Measurements from ENCODE around the gene HOXD4. TPM values are rescaled to one million over a fixed set of nuclear protein-coding genes. Genes with fewer than 3 reads are reported as not detected.
A peak's percentile ranks its signal among the peaks of the same experiment; 100 is the strongest.

The HOXD4 gene
- total and polyA plus RNA-seq, 2 of the 4 experiments (the other 2 are of a cell fraction), result not detected

- Histone ChIP-seq H4K20me1 (ENCODE audit: insufficient read depth, low read length) (no peaks in the 10 kb centered on the region), H2BK15ac (ENCODE audit: low read depth, low read length) (no peak overlapping the region), H3K56ac (ENCODE audit: extremely low read depth, insufficient read depth, low read length) (no peak overlapping the region), H3K27ac (ENCODE audit: insufficient read depth, low read length) (no peak overlapping the region), H3K4me1 (ENCODE audit: control insufficient read depth, insufficient read depth, low read length) (no peaks in the 10 kb centered on the region), H3K4me3 (ENCODE audit: insufficient read depth, low read depth, low read length) (peak overlapping the region; percentile 39; the same call in 1 of the 2 replicates), H3K18ac (ENCODE audit: low read depth, low read length) (no peak overlapping the region), H3K23ac (ENCODE audit: low read depth, low read length) (no peak overlapping the region), H2AK5ac (ENCODE audit: low read depth, low read length) (no peak overlapping the region), H2AK9ac (replicated peaks; ENCODE audit: low read depth, low read length, poor library complexity) (no peak overlapping the region), H2BK5ac (ENCODE audit: low read depth, low read length, poor library complexity, severe bottlenecking) (no peak overlapping the region), H3K9ac (ENCODE audit: low read depth, low read length) (no peak overlapping the region), H4K5ac (ENCODE audit: low read depth, low read length) (no peak overlapping the region), H3K4me2 (ENCODE audit: low read depth, low read length) (peak overlapping the region; percentile 82), H3K27me3 (ENCODE audit: control insufficient read depth, insufficient read depth, low read length) (peaks cover 93% of the 10 kb centered on the region), H2BK120ac (ENCODE audit: low read depth, low read length) (no peak overlapping the region), H2AFZ (replicated peaks; ENCODE audit: low read length, poor library complexity) (no peak overlapping the region), H2BK20ac (ENCODE audit: low read depth, low read length) (no peak overlapping the region), H4K8ac (ENCODE audit: low read depth in 2 of 2, low read length in 2 of 2) (no peak overlapping the region), H3K9me3 (ENCODE audit: control insufficient read depth, insufficient read depth, low read length) (peaks cover 1% of the 10 kb centered on the region), H3K36me3 (ENCODE audit: control insufficient read depth, insufficient read depth, low read length) (no peaks in the 10 kb centered on the region), H3K79me1 (ENCODE audit: low read depth in 1 of 2, low read length in 2 of 2) (no peaks in the 10 kb centered on the region), H3K4ac (ENCODE audit: low read depth, low read length) (no peak overlapping the region), H3K9me1 (ENCODE audit: insufficient read depth, low read length) (no peaks in the 10 kb centered on the region), H4K91ac (ENCODE audit: insufficient read depth, low read depth, low read length) (no peak overlapping the region), H3K14ac (replicated peaks; ENCODE audit: low read depth, low read length) (no peak overlapping the region)
- dilution Hi-C loops (cut with HindIII; ENCODE audit: low sequenced_read_pairs, unreplicated experiment) (no loop called here), in situ Hi-C loops (cut with MboI; ENCODE audit: low sequenced_read_pairs) (no loop called here), intact Hi-C loops (cut with micrococcal nuclease) (no loop called here)
- BruUV-seq (replicated peaks), result no TSS peak
- DNase-seq (peak; percentile 10), ATAC-seq (ENCODE audit: low read depth) (no peak)
- ChIA-PET POLR2A (ENCODE audit: unreplicated experiment) (no interaction called here), CTCF (interaction anchor here (0.7 to 3.1 kb wide), 8 partner anchors 8 to 521 kb away, joined by 3 to 23 read pairs (median 4); no protein-coding TSS in a partner anchor)
- 5% methylated on average over 9 of the region's 33 CpGs; no CpG with 5 or more reads in 1 of the 2 experiments for WGBS, 2 experiments (ENCODE audit: extremely low coverage in 2 of 2, insufficient read length in 1 of 2)
- TF ChIP-seq CEBPB (IDR thresholded peaks at IDR 0.05; ENCODE audit: low read depth, low read length), result no peak
- no peak for TF ChIP-seq ELK1 (IDR thresholded peaks at IDR 0.05; ENCODE audit: borderline replicate concordance, low read depth, low read length)
- no peak for TF ChIP-seq BHLHE40 (IDR thresholded peaks at IDR 0.05; ENCODE audit: low read depth, low read length)
- TF ChIP-seq CTCF (conservative IDR thresholded peaks at IDR 0.05; ENCODE audit: low read depth, low read length), result no peak
- TF ChIP-seq CHD1 (IDR thresholded peaks at IDR 0.05; ENCODE audit: low read depth, low read length), result no peak
- no peak for TF ChIP-seq FOS (IDR thresholded peaks at IDR 0.05; ENCODE audit: low read depth, low read length)
- TF ChIP-seq RCOR1 (IDR thresholded peaks at IDR 0.05; ENCODE audit: insufficient replicate concordance, low read length), result no peak
- TF ChIP-seq MXI1 (IDR thresholded peaks at IDR 0.05; ENCODE audit: borderline replicate concordance, low read depth, low read length), result no peak
- TF ChIP-seq NFE2L2 (IDR thresholded peaks at IDR 0.05; ENCODE audit: low read depth, low read length), result no peak
- no peak for TF ChIP-seq USF2 (IDR thresholded peaks at IDR 0.05; ENCODE audit: low read depth, low read length)
- no peak for TF ChIP-seq MAFK (IDR thresholded peaks at IDR 0.05; ENCODE audit: low read depth, low read length)
- no peak for TF ChIP-seq RAD21 (IDR thresholded peaks at IDR 0.05; ENCODE audit: low read length)
These were observed 18.9 kb upstream of the HOXD4 start for GRCh38 chr2:176132205-176133171.
